ENCODE results near the gene TTC23.

DNA sequence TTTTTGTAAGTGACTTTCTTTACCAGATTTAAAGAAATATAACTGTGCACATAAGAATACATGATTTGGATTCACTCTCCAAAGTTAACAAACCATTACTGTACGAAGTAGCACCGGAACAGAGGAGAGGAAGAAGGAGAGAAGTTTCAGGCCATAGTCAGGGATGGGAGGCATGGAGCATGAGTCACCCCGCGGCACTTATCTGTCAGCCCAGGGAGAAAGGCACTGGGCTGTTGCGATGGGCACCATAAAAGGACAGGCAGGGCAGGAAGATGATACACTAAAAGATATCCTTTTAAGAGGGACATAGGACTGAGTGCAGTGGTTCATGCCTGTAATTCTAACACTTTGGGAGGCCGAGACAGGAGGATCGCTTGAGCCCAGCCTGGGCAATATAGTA, 37.0 kb downstream of the TTC23 start:
- TF ChIP-seq, protein P1, sequence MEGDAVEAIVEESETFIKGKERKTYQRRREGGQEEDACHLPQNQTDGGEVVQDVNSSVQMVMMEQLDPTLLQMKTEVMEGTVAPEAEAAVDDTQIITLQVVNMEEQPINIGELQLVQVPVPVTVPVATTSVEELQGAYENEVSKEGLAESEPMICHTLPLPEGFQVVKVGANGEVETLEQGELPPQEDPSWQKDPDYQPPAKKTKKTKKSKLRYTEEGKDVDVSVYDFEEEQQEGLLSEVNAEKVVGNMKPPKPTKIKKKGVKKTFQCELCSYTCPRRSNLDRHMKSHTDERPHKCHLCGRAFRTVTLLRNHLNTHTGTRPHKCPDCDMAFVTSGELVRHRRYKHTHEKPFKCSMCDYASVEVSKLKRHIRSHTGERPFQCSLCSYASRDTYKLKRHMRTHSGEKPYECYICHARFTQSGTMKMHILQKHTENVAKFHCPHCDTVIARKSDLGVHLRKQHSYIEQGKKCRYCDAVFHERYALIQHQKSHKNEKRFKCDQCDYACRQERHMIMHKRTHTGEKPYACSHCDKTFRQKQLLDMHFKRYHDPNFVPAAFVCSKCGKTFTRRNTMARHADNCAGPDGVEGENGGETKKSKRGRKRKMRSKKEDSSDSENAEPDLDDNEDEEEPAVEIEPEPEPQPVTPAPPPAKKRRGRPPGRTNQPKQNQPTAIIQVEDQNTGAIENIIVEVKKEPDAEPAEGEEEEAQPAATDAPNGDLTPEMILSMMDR (optimal IDR thresholded peaks at IDR 0.05 in 1 of 3, IDR thresholded peaks at IDR 0.05 in 1 of 3, conservative IDR thresholded peaks at IDR 0.05 in 1 of 3; ENCODE audit: extremely low read depth in 1 of 3, insufficient read depth in 2 of 3, low read length in 3 of 3), result no peak
- TF ChIP-seq EZH2 (IDR thresholded peaks at IDR 0.05; ENCODE audit: low read length), result no peak
